Kidney (tissue), 14 donors: ENCODE data around the gene TMEM190. TPM values are rescaled to one million over a fixed set of nuclear protein-coding genes. Genes with fewer than 3 reads are reported as not detected.
A peak's percentile ranks its signal among the peaks of the same experiment; 100 is the strongest.

Experiments
- DNase-seq, 5 donors: peaks; one replicate each; pipeline ENCODE4 v3.0.0-alpha.2; 2013 to 2020
- FAIRE-seq: peaks from 2 replicates; lab custom pipeline; 2012; peaks lifted over from hg19 to GRCh38; lab: Jason Lieb, UNC
- H3K27ac ChIP-seq, 2 donors: one replicate each; pipeline ENCODE4 v1.7.0; 2013; ENCODE audit warnings: low read depth in 2 of 2, low read length in 2 of 2, inconsistent platforms in 1 of 2
- H3K27me3 ChIP-seq: one replicate; pipeline ENCODE4 v1.7.1; 2013; ENCODE audit warnings: low read length, inconsistent platforms; ENCODE audit not compliant: control insufficient read depth, insufficient read depth
- H3K36me3 ChIP-seq, 3 donors: one replicate each; pipeline versions ENCODE4 v1.7.0 to v1.7.1; 2013; ENCODE audit warnings: low read length in 3 of 3, control low read depth in 1 of 3, inconsistent platforms in 1 of 3; ENCODE audit not compliant: insufficient read depth in 3 of 3, control insufficient read depth in 2 of 3
- H3K4me1 ChIP-seq, 3 donors: one replicate each; pipeline versions ENCODE4 v1.7.0 to v1.7.1; 2013; ENCODE audit warnings: low read length in 3 of 3, inconsistent platforms in 1 of 3, low read depth in 1 of 3; ENCODE audit not compliant: control insufficient read depth in 2 of 3, insufficient read depth in 2 of 3
- H3K4me3 ChIP-seq, 3 donors: one replicate each; pipeline versions ENCODE4 v1.7.0 to v1.8.1; 2013; ENCODE audit warnings: low read length in 3 of 3, control low read depth in 1 of 3, inconsistent platforms in 1 of 3
- H3K9ac ChIP-seq, 3 donors: one replicate each; pipeline versions ENCODE4 v1.7.0 to v1.7.1; 2013; ENCODE audit warnings: low read length in 3 of 3, control low read depth in 1 of 3, inconsistent platforms in 1 of 3
- H3K9me3 ChIP-seq, 3 donors: one replicate each; pipeline versions ENCODE4 v1.7.0 to v1.7.1; 2013; ENCODE audit warnings: low read length in 3 of 3, control low read depth in 1 of 3, inconsistent platforms in 1 of 3; ENCODE audit not compliant: control insufficient read depth in 2 of 3, insufficient read depth in 1 of 3
- intact Hi-C: fragments of 100-400 bp; cut with DNase I; formaldehyde crosslinking; loops from one replicate; pipeline ENCODE4 v1.11.1; 2022
- polyA plus RNA-seq: library from polyadenylated mRNA; stranded (reverse); fragments of 350-450 nt; fragmentation: Illumina TruSeq; extraction: RNeasy Lipid Tissue Mini Kit (QIAGEN cat#74804); gene quantifications from one replicate; pipeline ENCODE4 v1.2.3, GENCODE V29; 2014; ENCODE audit warnings: low read depth, low replicate concordance; ENCODE audit not compliant: insufficient read depth
- total RNA-seq: library from RNA; stranded (reverse); fragmentation: NEBNext Ultra II Directional; extraction: Animal tissue kit (Norgen Biotek cat#: 25700); gene quantifications from one replicate; pipeline ENCODE4 v1.2.1, GENCODE V29; 2021
- TF ChIP-seq, protein P1 (sequence below): IDR thresholded peaks from 3 replicates; pipeline ENCODE4 v1.5.1; 2012; ENCODE audit warnings: mild to moderate bottlenecking, moderate library complexity, borderline replicate concordance; ENCODE audit not compliant: insufficient read depth; ENCODE audit errors: extremely low read depth
- donor health status: control.
- donor health status: control.
- donor health status: control.
- donor health status: control.
- donor health status: control.
- donor health status: DM: yes; HTN: yes; CAD: no.
- donor health status: Normal renal cell carcinoma (clear cell type).

Gene TMEM190
- total and polyA plus RNA-seq, 2 donors from 2014 or later: not detected

GRCh38 chr19:55344444-55344843, 32.2 kb upstream of the TMEM190 start:
- intact Hi-C loops: no loop called here
- no peaks in the 10 kb centered on the region for H3K9me3 ChIP-seq
- no peaks in the 10 kb centered on the region for H3K36me3 ChIP-seq
- no peak for DNase-seq
- peaks cover 0 to 12% (median 0%) of the 10 kb centered on the region in 3 donors for H3K4me1 ChIP-seq
- no peak for FAIRE-seq
- H3K4me3 ChIP-seq: no peak overlapping the region
- no peaks in the 10 kb centered on the region for H3K27me3 ChIP-seq
- H3K9ac ChIP-seq: no peak overlapping the region
- H3K27ac ChIP-seq: no peak overlapping the region
- TF ChIP-seq, protein P1, sequence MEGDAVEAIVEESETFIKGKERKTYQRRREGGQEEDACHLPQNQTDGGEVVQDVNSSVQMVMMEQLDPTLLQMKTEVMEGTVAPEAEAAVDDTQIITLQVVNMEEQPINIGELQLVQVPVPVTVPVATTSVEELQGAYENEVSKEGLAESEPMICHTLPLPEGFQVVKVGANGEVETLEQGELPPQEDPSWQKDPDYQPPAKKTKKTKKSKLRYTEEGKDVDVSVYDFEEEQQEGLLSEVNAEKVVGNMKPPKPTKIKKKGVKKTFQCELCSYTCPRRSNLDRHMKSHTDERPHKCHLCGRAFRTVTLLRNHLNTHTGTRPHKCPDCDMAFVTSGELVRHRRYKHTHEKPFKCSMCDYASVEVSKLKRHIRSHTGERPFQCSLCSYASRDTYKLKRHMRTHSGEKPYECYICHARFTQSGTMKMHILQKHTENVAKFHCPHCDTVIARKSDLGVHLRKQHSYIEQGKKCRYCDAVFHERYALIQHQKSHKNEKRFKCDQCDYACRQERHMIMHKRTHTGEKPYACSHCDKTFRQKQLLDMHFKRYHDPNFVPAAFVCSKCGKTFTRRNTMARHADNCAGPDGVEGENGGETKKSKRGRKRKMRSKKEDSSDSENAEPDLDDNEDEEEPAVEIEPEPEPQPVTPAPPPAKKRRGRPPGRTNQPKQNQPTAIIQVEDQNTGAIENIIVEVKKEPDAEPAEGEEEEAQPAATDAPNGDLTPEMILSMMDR: no peak

- intact Hi-C loops: no loop called here
- Histone ChIP-seq H3K9me3 (no peaks in the 10 kb centered on the region), H3K4me1 (peaks cover 0 to 10% (median 0%) of the 10 kb centered on the region in 3 donors), H3K27me3 (no peaks in the 10 kb centered on the region), H3K36me3 (no peaks in the 10 kb centered on the region), H3K4me3 (no peak overlapping the region), H3K27ac (no peak overlapping the region), H3K9ac (no peak overlapping the region)
- TF ChIP-seq, protein P1: no peak
- DNase-seq: peak in 1 of 5 donors; percentile 68
- no peak for FAIRE-seq
Observed at GRCh38 chr19:55345101-55345817, 31.4 kb upstream of the TMEM190 start.

DNA sequence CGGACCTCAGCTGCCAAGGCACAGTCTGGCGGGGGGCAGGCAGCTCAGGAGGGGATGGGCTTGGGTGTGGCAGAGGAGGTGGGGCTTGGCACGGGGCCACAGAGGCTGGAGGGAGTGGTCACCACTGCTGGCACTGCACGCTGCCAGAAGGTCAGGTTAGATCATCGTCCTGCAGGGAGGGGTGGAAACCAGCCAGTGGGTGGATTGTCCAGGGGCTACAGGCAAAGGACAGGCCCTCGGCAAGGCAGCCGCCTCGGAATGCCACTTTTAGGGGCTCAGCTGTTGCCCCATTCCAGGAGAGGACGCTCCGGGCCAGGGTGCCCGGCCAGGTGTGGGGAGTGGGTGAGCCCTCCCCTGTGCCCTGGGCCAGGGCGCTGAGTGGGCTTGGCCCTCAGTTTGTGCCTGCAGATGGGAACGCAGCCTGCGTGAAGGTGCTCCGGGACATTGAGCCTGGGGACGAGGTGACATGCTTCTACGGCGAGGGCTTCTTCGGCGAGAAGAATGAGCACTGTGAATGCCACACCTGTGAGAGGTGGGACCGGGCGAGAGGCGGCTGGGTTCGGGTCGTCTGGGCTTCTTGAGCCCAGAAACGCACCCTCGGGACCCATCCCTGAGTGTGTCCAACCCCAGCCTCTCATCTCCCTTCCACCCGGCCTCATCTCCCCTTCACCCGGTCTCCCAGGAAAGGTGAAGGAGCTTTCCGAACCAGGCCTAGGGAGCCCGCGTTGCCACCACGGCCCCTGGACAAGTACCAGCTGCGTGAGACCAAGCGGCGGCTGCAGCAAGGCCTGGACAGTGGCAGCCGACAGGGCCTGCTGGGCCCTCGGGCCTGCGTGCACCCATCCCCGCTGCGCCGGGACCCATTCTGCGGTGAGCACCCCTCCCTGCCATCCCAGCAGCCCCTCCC, 30.6 kb upstream of the TMEM190 start:
- FAIRE-seq: no peak
- H3K27me3 ChIP-seq: no peaks in the 10 kb centered on the region
- H3K4me1 ChIP-seq: peaks cover 0 to 4% (median 0%) of the 10 kb centered on the region in 3 donors
- H3K27ac ChIP-seq: no peak overlapping the region
- no peak overlapping the region for H3K4me3 ChIP-seq
- DNase-seq: peak in 2 of 5 donors; percentile 69 to 70
- H3K36me3 ChIP-seq: no peaks in the 10 kb centered on the region
- intact Hi-C loops: no loop called here
- no peak overlapping the region for H3K9ac ChIP-seq
- H3K9me3 ChIP-seq: no peaks in the 10 kb centered on the region
- TF ChIP-seq, protein P1: no peak
